ENCODE data around the gene ZNF836. TPM values are rescaled to one million over a fixed set of nuclear protein-coding genes. Genes with fewer than 3 reads are reported as not detected.

The ZNF836 gene
- total RNA-seq, 3 donors from 2014 or later (not counting 1 experiment from before 2014, with no cell fraction given), result 27.9 to 40.2 (median 28.0) TPM

- TF ChIP-seq CTCF (IDR thresholded peaks at IDR 0.05), result no peak
- peaks cover 3% of the 10 kb centered on the region in 2 donors for H3K9me3 Mint-ChIP-seq
- peak overlapping the region in 1 of 2 donors; percentile 21 for H3K27ac Mint-ChIP-seq
- no peaks in the 10 kb centered on the region for H3K27me3 Mint-ChIP-seq (ENCODE audit: low read depth in 2 of 2)
- Histone ChIP-seq H3K27ac (ENCODE audit: low read length) (no peak overlapping the region), H3K9me3 (ENCODE audit: control insufficient read depth, insufficient read depth, low read length) (peaks cover 7% of the 10 kb centered on the region), H3K4me3 (ENCODE audit: low read length) (no peak overlapping the region), H3K27me3 (ENCODE audit: control insufficient read depth, insufficient read depth, low read length) (no peaks in the 10 kb centered on the region), H3K4me1 (ENCODE audit: control insufficient read depth, insufficient read depth, low read length) (peaks cover 31% of the 10 kb centered on the region), H3K36me3 (ENCODE audit: control insufficient read depth, insufficient read depth, low read length) (no peaks in the 10 kb centered on the region)
- H3K36me3 Mint-ChIP-seq, result no peaks in the 10 kb centered on the region
- ATAC-seq, result no peak
- H3K4me1 Mint-ChIP-seq, result peaks cover 38 to 43% of the 10 kb centered on the region in 2 donors
- intact Hi-C loops (cut with micrococcal nuclease), result no loop called here
- DNase-seq, result no peak
- no peak overlapping the region for H3K4me3 Mint-ChIP-seq
- 100% methylated on average over 1 of the region's 2 CpGs for WGBS (ENCODE audit: insufficient coverage)
These were observed 30.2 kb downstream of the ZNF836 start for GRCh38 chr19:52141203-52141602.

GRCh38 chr19:52140032-52140710, 31.2 kb downstream of the ZNF836 start:
- ATAC-seq (peak; percentile 98 to 100 (median 99)), DNase-seq (no peak)
- intact Hi-C loops (cut with micrococcal nuclease), result no loop called here
- WGBS (ENCODE audit: insufficient coverage), result 29% methylated on average over 22 of the region's 22 CpGs
- H3K36me3 ChIP-seq (ENCODE audit: control insufficient read depth, insufficient read depth, low read length), result no peaks in the 10 kb centered on the region
- peak overlapping the region; percentile 88 for H3K4me3 ChIP-seq (ENCODE audit: low read length)
- Mint-ChIP-seq H3K4me1 (peaks cover 38 to 48% of the 10 kb centered on the region in 2 donors), H3K27me3 (ENCODE audit: low read depth in 2 of 2) (no peaks in the 10 kb centered on the region), H3K36me3 (peaks cover 4% of the 10 kb centered on the region), H3K4me3 (peak overlapping the region; percentile 94), H3K9me3 (peaks cover 2 to 6% of the 10 kb centered on the region in 2 donors), H3K27ac (peak overlapping the region; percentile 94 to 98)
- H3K9me3 ChIP-seq (ENCODE audit: control insufficient read depth, insufficient read depth, low read length), result peaks cover 2% of the 10 kb centered on the region
- peak overlapping the region; percentile 74 for H3K27ac ChIP-seq (ENCODE audit: low read length)
- TF ChIP-seq CTCF (IDR thresholded peaks at IDR 0.05), result no peak
- H3K27me3 ChIP-seq (ENCODE audit: control insufficient read depth, insufficient read depth, low read length), result no peaks in the 10 kb centered on the region
- peaks cover 31% of the 10 kb centered on the region for H3K4me1 ChIP-seq (ENCODE audit: control insufficient read depth, insufficient read depth, low read length)

- H3K4me3 ChIP-seq (ENCODE audit: low read length), result peak within 1 kb of the TSS; percentile 88
- ATAC-seq (peak; percentile 47 to 72 (median 57)), DNase-seq (peak; percentile 96 to 97)
- H3K4me1 Mint-ChIP-seq, result peaks cover 38 to 54% of the 10 kb centered on the region in 2 donors
- peak; percentile 82 for TF ChIP-seq CTCF (IDR thresholded peaks at IDR 0.05)
- WGBS (ENCODE audit: insufficient coverage), result under 1% methylated on average over 49 of the region's 49 CpGs
- intact Hi-C loops (cut with micrococcal nuclease), result loop anchor here (1.0 to 5.0 kb wide), 4 partner anchors 31 to 98 kb away; partner anchors contain the start of genes ZNF836 and ZNF841
- H3K36me3 Mint-ChIP-seq, result peaks cover 10% of the 10 kb centered on the region
- H3K27ac Mint-ChIP-seq, result peak within 1 kb of the TSS; percentile 94 to 98
- H3K27ac ChIP-seq (ENCODE audit: low read length), result peak within 1 kb of the TSS; percentile 74
- peaks cover 31% of the 10 kb centered on the region for H3K4me1 ChIP-seq (ENCODE audit: control insufficient read depth, insufficient read depth, low read length)
- no peaks in the 10 kb centered on the region for H3K27me3 Mint-ChIP-seq (ENCODE audit: low read depth in 2 of 2)
- peaks cover 4 to 8% of the 10 kb centered on the region in 2 donors for H3K9me3 Mint-ChIP-seq
- peaks cover 9% of the 10 kb centered on the region for H3K9me3 ChIP-seq (ENCODE audit: control insufficient read depth, insufficient read depth, low read length)
- H3K4me3 Mint-ChIP-seq, result peak within 1 kb of the TSS; percentile 94
- H3K27me3 ChIP-seq (ENCODE audit: control insufficient read depth, insufficient read depth, low read length), result no peaks in the 10 kb centered on the region
- no peaks in the 10 kb centered on the region for H3K36me3 ChIP-seq (ENCODE audit: control insufficient read depth, insufficient read depth, low read length)
These were observed 32.0 kb downstream of the ZNF836 start, which contains the start of gene ZNF616 for GRCh38 chr19:52139252-52140031. ZNF616 (minus strand) TSS chr19:52139938; CDS start chr19:52130512, 9,426 bp downstream.

Measured in natural killer cell (primary cell).